GM23248 (cell line): ENCODE data around the gene CEMIP.

ENCODE experiments used
- EZH2 ChIP-seq: fragments of 200-600 bp; sonication (generic); IDR thresholded peaks from 2 replicates; pipeline ENCODE4 v1.6.1; 2018; ENCODE audit warnings: antibody characterized with exemption, mild to moderate bottlenecking; ENCODE audit not compliant: insufficient read depth, poor library complexity, severe bottlenecking
- EZH2phosphoT487 ChIP-seq: fragments of 200-600 bp; sonication (generic); IDR thresholded peaks from 2 replicates; pipeline ENCODE4 v1.6.1; 2018; ENCODE audit warnings: antibody characterized with exemption, moderate library complexity, mild to moderate bottlenecking, low read depth; ENCODE audit not compliant: insufficient read depth

- TF ChIP-seq EZH2 (no peak), EZH2phosphoT487 (no peak)
Observed at GRCh38 chr15:80892414-80892813, 113.2 kb downstream of the CEMIP start.
